HL-60 (cell line): Measurements from ENCODE around the gene GMPR.

Experiments used
- DNase-seq, 2 experiments: peaks; one replicate each; pipeline ENCODE4 v3.0.0-alpha.2; 2010 to 2020; ENCODE audit warnings: low read depth in 1 of 2, low spot score in 1 of 2
- H3K27ac ChIP-seq: fragments of 250-450 bp; sonication (Bioruptor Pico); replicated peaks from 2 replicates; pipeline ENCODE4 v1.5.1; 2020; ENCODE audit warnings: mild to moderate bottlenecking, moderate library complexity
- H3K27me3 ChIP-seq: fragments of 250-450 bp; sonication (Bioruptor Pico); 2 replicates; pipeline ENCODE4 v1.5.1; 2021; ENCODE audit warnings: mild to moderate bottlenecking, moderate library complexity; ENCODE audit not compliant: insufficient read depth, poor library complexity, severe bottlenecking
- H3K4me3 ChIP-seq: replicated peaks from 2 replicates; pipeline ENCODE4 v1.5.1; 2011; ENCODE audit warnings: mild to moderate bottlenecking, control low read depth, low read length; ENCODE audit not compliant: insufficient read depth
- GABPA ChIP-seq: IDR thresholded peaks from 2 replicates; pipeline ENCODE4 v1.6.1; 2012; ENCODE audit warnings: low read depth
- POLR2AphosphoS5 ChIP-seq: IDR thresholded peaks from 2 replicates; pipeline ENCODE4 v1.6.1; 2012; ENCODE audit warnings: low read depth
- REST ChIP-seq: IDR thresholded peaks from 2 replicates; pipeline ENCODE4 v1.6.1; 2012; ENCODE audit warnings: low read depth; ENCODE audit not compliant: insufficient replicate concordance
- SPI1 ChIP-seq: IDR thresholded peaks from 2 replicates; pipeline ENCODE4 v1.6.1; 2012; ENCODE audit warnings: low read depth, mild to moderate bottlenecking, borderline replicate concordance
- TF ChIP-seq, protein P1 (sequence below): IDR thresholded peaks from one replicate; pipeline ENCODE4 v1.5.1; 2011; ENCODE audit warnings: low read length, control low read depth, inconsistent platforms; ENCODE audit not compliant: insufficient read depth

The GMPR gene

DNA sequence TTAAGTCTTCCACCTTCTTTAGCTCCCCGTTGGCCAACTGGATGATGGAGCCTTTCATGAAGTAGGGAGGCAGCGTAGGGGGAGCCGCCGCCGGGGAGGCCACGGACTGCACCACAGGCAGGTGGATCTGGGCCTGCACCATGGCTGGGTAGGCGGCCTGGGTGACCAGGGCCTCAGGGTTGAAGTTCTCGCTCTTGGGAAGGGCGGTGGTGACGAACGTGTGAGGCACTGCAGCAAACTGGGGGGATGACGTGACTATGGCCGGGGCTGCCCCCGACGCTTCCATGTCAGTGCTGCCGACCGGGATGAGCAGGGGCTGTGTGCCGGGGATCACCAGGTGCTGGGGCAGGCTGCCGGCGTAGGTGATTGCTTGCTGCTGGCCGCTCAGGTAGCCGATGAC is 88.1 kb downstream of the GMPR start:
- no peak for DNase-seq
- Histone ChIP-seq H3K27me3 (no peaks in the 10 kb centered on the region), H3K27ac (no peak overlapping the region), H3K4me3 (no peak overlapping the region)
- no peak for TF ChIP-seq SPI1
- no peak for TF ChIP-seq POLR2AphosphoS5
- no peak for TF ChIP-seq REST
- TF ChIP-seq GABPA, result no peak
- TF ChIP-seq, protein P1, sequence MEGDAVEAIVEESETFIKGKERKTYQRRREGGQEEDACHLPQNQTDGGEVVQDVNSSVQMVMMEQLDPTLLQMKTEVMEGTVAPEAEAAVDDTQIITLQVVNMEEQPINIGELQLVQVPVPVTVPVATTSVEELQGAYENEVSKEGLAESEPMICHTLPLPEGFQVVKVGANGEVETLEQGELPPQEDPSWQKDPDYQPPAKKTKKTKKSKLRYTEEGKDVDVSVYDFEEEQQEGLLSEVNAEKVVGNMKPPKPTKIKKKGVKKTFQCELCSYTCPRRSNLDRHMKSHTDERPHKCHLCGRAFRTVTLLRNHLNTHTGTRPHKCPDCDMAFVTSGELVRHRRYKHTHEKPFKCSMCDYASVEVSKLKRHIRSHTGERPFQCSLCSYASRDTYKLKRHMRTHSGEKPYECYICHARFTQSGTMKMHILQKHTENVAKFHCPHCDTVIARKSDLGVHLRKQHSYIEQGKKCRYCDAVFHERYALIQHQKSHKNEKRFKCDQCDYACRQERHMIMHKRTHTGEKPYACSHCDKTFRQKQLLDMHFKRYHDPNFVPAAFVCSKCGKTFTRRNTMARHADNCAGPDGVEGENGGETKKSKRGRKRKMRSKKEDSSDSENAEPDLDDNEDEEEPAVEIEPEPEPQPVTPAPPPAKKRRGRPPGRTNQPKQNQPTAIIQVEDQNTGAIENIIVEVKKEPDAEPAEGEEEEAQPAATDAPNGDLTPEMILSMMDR, result no peak

GRCh38 chr6:16326971-16327776 is 88.8 kb downstream of the GMPR start:
- H3K4me3 ChIP-seq, result no peak overlapping the region
- H3K27ac ChIP-seq, result no peak overlapping the region
- no peaks in the 10 kb centered on the region for H3K27me3 ChIP-seq
- no peak for TF ChIP-seq GABPA
- no peak for TF ChIP-seq REST
- DNase-seq, result no peak

DNA sequence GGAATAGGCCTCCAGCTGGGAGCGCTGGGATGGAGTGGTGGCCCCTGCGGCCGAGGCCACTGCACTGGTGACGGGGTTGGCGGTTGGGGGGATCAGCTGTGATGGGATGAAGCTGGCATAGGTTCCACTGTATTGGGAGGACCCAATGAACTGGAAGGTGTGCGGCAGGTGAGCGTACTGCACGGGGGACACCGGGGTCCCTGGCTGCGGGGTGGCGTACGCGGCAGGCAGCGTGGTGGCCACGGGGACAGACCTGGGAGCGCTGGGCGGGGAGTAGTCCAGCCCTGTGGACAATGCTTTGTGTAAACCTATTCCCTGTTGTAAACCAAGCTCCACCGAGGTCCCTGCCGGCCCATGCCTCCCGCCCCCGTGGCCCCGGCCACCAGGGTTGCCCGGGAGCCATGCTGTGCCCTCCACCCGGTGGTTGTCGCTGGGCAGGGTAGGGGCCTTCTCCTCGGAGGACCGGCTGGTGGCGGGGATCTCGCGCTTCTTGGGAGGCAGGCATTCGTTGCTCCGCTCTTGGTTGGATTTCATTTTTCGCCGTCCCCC is 89.5 kb downstream of the GMPR start:
- H3K27ac ChIP-seq, result no peak overlapping the region
- no peak for DNase-seq
- TF ChIP-seq SPI1 (no peak), REST (no peak), POLR2AphosphoS5 (no peak), GABPA (no peak)
- TF ChIP-seq, protein P1, result no peak
- H3K4me3 ChIP-seq, result no peak overlapping the region
- no peaks in the 10 kb centered on the region for H3K27me3 ChIP-seq
